ENCODE measurements around the gene FRMD4A. TPM values are rescaled to one million over a fixed set of nuclear protein-coding genes. Genes with fewer than 3 reads are reported as not detected.

The FRMD4A gene
- total and polyA plus RNA-seq, 11 donors, result 12.2 to 58.1 (median 28.1) TPM

GRCh38 chr10:13729586-13730305 is 601.0 kb downstream of the FRMD4A start:
- no peak for DNase-seq
- H3K27me3 ChIP-seq, result no peaks in the 10 kb centered on the region
- no peaks in the 10 kb centered on the region for H3K9me3 ChIP-seq
- intact Hi-C loops (cut with DNase I), result loop anchor here in 2 of 10 donors (5.0 kb wide), 2 partner anchors 33 to 43 kb away; no protein-coding TSS in a partner anchor
- TF ChIP-seq CTCF (IDR thresholded peaks at IDR 0.05) (no peak), POLR2A (IDR thresholded peaks at IDR 0.05) (no peak)
- peaks cover 0 to 37% (median 9%) of the 10 kb centered on the region in 9 donors for H3K36me3 ChIP-seq
- H3K4me1 ChIP-seq, result peaks cover 0 to 5% (median under 1%) of the 10 kb centered on the region in 12 donors
- WGBS, 4 donors, result 88 to 92% (median 90%) methylated on average over 11 of the region's 11 CpGs
- no peak overlapping the region for H3K4me3 ChIP-seq
- no peak for ATAC-seq
- no peak overlapping the region for H3K27ac ChIP-seq

- Histone ChIP-seq H3K4me3 (no peak overlapping the region), H3K4me1 (peaks cover 0 to 11% (median 5%) of the 10 kb centered on the region in 12 donors), H3K9me3 (no peaks in the 10 kb centered on the region), H3K27me3 (no peaks in the 10 kb centered on the region), H3K27ac (no peak overlapping the region), H3K36me3 (peaks cover 0 to 32% (median 9%) of the 10 kb centered on the region in 9 donors)
- DNase-seq (no peak), ATAC-seq (no peak)
- TF ChIP-seq CTCF (IDR thresholded peaks at IDR 0.05), result no peak
- TF ChIP-seq POLR2A (IDR thresholded peaks at IDR 0.05), result no peak
- WGBS, 4 donors, result 93 to 96% (median 94%) methylated on average over 26 of the region's 26 CpGs
- intact Hi-C loops (cut with DNase I), result loop anchor here in 2 of 10 donors (5.0 kb wide), 2 partner anchors 33 to 43 kb away; no protein-coding TSS in a partner anchor
These were observed 601.7 kb downstream of the FRMD4A start for GRCh38 chr10:13728898-13729535.

- no peak for TF ChIP-seq CTCF (IDR thresholded peaks at IDR 0.05)
- no peak for TF ChIP-seq POLR2A (IDR thresholded peaks at IDR 0.05)
- WGBS, 4 donors, result 88 to 94% (median 92%) methylated on average over 4 of the region's 4 CpGs
- Histone ChIP-seq H3K27me3 (no peaks in the 10 kb centered on the region), H3K9me3 (no peaks in the 10 kb centered on the region), H3K27ac (no peak overlapping the region), H3K4me1 (peaks cover 0 to 14% (median 7%) of the 10 kb centered on the region in 12 donors), H3K4me3 (no peak overlapping the region), H3K36me3 (peaks cover 0 to 14% (median 0%) of the 10 kb centered on the region in 9 donors)
- ATAC-seq (no peak), DNase-seq (no peak)
- intact Hi-C loops (cut with DNase I), result loop anchor here in 2 of 10 donors (5.0 kb wide), 2 partner anchors 37 to 47 kb away; no protein-coding TSS in a partner anchor
These were observed 605.1 kb downstream of the FRMD4A start for GRCh38 chr10:13725594-13725993.

- Histone ChIP-seq H3K4me3 (no peak overlapping the region), H3K27ac (peak overlapping the region in 5 of 12 donors; percentile 2 to 36 (median 34)), H3K27me3 (no peaks in the 10 kb centered on the region), H3K36me3 (peaks cover 0 to 13% (median 0%) of the 10 kb centered on the region in 9 donors), H3K9me3 (no peaks in the 10 kb centered on the region), H3K4me1 (peaks cover 0 to 17% (median 8%) of the 10 kb centered on the region in 12 donors)
- WGBS, 4 donors, result 39 to 60% (median 50%) methylated on average over 8 to 10 of the region's 10 CpGs
- DNase-seq (peak in 4 of 5 donors; percentile 50 to 72 (median 55)), ATAC-seq (peak; percentile 54 to 88 (median 82))
- no peak for TF ChIP-seq POLR2A (IDR thresholded peaks at IDR 0.05)
- no peak for TF ChIP-seq CTCF (IDR thresholded peaks at IDR 0.05)
- intact Hi-C loops (cut with DNase I), result loop anchor here in 1 of 10 donors (5.0 kb wide), 1 partner anchor 42 kb away; no protein-coding TSS in a partner anchor
These were observed 606.2 kb downstream of the FRMD4A start for GRCh38 chr10:13724484-13724883.

Measured in heart left ventricle (tissue), 16 donors.